HG02852 (cell line): ENCODE measurements around the gene GSTP1.
"Not testable (repeated sequence)": the region's sequence is repeated elsewhere in the genome, so short reads cannot be mapped to it uniquely, and the experiment has no call there.

ENCODE experiments used
- ATAC-seq: cut with Tn5 transposase; IDR thresholded peaks from one replicate; pipeline ENCODE4 v1.9.1; 2021; ENCODE audit warnings: mild to moderate bottlenecking, moderate library complexity; ENCODE audit not compliant: unreplicated experiment

The GSTP1 gene

DNA sequence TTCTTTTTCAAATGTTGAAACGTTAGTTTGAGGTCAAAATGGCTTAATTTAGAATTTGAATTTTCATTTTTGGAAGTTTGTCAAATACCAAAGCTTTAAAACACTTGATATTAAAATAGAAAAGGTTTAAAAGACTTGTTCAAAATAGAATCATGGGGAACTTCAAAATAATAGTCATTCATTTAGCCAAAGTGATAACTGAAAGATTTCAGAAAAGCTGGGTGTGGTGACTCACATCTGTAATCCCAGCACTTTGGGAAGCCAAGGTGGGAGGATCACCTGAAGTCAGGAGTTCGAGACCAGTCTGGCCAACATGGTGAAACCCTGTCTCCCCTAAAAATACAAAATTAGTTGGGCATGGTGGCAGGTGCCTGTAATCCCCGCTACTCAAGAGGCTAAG is 10.9 kb downstream of the GSTP1 start:
- ATAC-seq, result no peak

DNA sequence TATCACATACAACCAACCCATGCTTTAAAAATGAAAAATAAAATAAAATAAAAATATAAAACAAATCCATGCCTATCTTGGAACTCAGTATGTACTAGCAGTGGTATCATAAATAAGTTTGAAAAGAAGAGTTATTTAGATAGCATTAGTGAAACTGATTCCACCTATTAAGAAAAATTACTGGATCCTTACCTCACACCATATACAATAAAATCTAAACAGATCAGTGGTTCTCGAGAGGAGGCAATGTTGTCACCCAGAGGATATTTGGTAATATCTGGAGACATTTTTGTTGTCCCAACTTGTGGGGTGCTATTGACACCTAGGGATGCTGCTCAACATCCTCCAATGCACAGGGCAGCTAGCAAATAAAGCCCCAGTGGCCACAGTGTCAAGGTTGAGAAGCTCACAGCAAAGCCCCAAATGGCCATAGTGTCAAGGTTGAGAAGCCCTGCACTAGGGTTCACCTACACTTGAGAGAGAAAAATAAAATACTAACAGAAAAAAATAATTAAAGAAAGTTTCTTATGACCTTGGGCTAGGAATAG is 13.2 kb downstream of the GSTP1 start:
- ATAC-seq, result no peak

DNA sequence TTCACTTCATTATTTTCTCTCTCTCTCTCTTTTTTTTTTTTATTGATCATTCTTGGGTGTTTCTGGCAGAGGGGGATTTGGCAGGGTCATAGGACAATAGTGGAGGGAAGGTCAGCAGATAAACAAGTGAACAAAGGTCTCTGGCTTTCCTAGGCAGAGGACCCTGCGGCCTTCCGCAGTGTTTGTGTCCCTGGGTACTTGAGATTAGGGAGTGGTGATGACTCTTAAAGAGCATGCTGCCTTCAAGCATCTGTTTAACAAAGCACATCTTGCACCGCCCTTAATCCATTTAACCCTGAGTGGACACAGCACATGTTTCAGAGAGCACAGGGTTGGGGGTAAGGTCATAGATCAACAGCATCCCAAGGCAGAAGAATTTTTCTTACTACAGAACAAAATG is 13.8 kb downstream of the GSTP1 start:
- not testable (repeated sequence) for ATAC-seq

DNA sequence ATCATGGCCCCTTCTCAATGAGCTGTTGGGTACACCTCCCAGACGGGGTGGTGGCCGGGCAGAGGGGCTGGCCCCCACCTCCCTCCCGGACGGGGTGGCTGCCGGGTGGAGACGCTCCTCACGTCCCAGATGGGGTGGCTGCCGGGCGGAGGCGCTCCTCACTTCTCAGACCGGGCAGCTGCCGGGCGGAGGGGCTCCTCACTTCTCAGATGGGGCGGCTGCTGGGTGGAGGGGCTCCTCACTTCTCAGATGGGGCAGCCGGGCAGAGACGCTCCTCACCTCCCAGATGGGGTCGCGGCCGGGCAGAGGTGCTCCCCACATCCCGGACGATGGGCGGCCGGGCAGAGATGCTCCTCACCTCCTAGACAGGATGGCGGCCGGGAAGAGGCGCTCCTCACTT is 14.4 kb downstream of the GSTP1 start:
- ATAC-seq, result not testable (repeated sequence)

DNA sequence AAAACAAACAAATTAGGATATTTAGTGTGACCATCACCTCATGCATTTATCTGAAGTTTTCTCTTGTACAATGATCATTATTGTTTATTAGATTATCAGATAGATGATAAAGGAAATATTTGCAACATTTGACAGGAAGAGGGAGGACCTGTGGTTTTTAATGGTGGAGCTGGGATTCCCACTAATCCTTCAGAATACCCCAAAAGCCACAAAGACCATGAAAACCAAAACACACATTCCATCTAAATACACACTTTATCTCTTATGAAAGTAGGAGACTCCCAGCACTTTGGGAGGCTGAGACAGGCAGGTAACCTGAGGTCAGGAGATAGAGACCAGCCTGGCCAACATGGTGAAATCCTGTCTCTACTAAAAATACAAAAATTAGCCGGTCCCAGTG is 15.5 kb downstream of the GSTP1 start:
- ATAC-seq, result no peak

DNA sequence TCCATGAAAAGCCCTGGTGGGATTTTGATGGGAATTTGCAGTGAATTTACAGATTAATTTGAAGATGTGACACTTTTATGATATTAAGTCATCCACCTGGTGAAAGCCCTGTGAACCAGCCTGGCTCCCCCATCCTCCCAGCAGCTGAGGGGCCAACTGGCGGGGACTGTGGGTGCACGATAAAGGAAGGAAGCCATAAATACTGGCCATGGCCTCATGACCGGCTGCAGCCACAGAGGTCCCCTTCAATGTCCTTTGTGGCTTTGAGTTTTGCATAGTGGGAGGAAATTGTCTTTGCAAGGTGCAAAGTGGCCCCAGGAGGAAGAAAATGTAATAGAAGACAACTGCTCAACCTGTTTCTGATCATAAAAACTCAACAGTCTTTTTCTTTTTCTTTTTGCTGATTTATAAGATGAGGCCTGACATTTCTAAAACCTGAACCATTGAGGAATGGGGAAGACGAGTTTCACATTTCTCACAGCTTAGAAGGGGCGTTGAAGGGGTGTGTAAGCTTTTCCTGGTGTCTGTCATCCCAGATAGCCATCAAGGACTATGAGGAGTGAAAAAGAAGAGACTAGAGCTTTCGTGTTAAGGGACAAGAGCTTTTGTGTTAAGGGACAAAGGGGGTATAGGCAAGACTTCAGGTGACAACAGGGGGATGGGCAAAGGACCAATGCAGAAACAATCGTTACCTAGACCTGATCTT is 16.9 kb downstream of the GSTP1 start:
- ATAC-seq, result no peak

DNA sequence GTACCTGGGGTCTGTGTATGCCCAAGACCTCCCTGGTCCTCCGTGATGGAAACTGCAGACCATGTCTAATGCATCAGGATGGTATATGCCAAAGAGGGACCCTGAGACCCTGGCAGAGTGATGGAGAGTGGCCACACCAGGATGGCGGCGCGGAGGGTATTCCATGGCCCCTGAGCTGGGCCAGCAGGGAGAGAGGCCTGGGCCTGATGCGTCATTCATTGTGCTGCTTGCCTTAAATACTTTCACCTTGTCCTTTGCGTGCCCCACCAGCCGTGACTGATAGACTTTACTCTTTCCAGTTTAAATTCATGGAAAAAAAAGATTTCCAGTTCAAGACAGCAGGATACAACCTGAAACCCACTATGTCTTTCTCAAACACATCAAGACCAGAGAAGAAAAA is 17.5 kb downstream of the GSTP1 start:
- no peak for ATAC-seq

DNA sequence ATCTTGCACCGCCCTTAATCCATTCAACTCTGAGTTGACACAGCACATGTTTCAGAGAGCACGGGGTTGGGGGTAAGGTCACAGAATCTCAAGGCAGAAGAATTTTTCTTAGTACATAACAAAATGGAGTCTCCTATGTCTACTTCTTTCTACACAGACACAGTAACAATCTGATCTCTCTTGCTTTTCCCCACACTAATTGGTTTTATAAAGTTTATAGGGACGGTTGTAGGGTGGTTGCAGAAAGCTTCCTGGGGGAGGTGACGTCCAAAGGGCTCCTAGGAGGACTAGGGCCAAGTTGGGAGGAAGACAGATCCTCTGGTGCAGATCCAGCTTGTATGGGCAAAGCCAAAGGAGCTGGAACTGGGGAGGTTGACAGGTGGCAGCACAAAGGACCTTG is 20.5 kb downstream of the GSTP1 start:
- not testable (repeated sequence) for ATAC-seq

DNA sequence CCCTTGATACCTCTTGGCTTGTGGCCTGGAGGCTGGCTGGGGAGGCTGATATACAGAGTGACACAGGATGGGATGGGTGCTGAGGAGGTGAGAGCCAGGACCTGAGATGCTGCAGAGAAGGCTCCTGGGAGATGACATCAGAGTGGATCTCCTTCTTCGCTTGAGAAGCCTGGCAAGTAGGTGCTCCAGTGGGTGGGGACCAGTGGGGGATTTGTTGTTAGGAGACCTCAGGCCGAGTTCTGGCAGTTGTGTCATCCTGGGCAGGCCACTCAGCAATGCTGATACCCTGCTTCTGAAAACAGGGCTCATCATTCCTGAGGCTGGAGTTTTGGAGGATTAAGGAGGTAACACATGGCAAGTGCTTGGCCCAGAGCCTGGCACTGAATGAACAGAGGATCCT is 21.2 kb downstream of the GSTP1 start:
- ATAC-seq, result no peak

DNA sequence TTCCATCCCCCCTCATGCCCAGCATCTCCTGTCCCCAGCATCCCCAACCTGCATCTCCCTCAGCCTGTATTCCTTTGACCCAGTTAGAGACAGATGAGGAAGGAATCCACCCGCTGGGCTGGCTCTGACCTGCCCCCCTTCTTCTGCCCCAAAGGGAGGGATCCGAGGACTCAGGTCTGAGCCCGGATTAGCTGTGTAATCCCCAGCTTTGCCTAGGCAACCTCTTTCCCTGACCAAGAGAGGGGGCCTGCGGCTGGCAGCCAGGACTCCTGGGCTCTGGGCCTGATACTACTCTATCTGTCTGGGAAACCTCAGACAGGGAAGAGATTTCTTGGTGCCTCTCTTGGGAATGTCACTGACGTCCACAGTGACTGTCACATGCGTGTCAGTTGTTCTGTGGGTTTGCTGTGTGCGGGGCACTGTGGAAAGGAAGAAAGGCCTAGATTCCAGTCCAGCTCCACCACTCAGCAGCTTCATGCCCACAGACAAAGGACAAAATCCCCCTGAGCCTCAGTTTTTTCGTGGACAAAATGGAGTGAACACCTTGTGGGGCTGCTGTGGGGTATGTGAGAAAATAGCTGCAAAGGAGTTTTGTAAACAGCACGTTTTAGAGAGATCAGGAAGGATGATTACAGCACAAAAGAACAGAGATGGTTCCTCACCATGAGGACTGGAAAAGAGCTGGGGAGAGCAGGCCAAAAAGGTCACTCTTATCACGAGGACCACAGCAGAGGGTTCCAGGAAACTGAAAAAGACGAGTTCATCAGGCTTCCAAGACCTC is 21.8 kb downstream of the GSTP1 start:
- no peak for ATAC-seq

DNA sequence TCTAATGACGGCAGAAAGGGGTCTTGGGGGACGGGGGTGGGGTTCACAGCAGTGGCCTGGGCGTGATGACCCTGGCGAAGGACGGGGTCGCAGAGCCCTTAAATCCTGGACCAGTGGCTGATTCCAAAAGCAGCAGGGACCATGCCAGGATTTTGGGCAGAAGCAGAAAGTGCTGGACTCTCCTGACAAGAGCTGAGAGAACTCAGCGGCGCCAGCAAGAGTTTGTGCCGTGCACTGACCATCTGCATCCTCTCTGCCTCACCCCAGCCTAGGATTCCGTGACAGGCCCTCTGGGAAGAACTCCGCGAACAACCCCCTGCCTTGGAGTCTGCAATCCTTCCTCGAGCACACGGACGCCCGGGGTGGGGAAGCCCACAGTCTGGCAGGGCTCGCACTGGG is 22.5 kb downstream of the GSTP1 start:
- ATAC-seq, result no peak

DNA sequence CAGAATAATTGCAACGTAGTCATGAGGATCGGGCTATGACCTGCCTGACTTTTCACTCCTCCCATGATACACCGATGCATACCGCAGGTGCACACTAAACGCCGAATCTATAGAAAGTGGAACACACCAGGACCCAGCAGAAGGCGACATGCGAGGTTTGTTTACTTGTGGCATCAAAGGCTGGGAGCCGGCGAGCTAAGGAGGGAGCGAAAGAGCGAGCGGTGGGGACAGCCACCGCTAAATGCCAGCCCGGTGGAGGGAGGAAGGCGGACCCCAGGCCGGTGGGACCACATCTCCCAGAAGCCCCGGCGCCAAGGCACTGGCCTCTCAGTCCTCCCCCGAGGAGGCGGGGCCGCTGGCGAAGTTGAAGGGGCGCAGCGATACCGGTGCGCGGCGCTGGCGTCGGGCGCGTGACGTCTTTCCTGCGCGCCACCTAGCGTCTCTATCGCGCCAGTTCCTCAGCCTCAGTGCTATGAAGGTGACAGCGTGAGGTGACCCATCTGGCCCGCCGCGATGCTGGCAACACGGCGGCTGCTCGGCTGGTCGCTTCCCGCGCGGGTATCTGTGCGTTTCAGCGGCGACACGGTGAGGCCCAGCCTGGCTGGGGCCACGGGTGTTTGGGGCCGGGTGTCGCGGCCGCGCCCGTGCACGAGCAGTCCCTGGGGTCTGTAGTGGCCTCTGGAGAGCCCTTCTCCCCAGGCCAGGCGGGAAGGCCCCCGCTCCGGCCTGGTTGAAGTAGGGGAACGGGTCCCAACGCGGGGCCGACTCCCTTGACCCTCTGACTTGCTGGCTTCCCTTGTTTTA is 23.1 kb downstream of the GSTP1 start, which contains the start of gene NDUFV1:
Gene NDUFV1, plus strand, starts transcription at position 445 of the 804 bp plus-strand sequence. Its CDS starts 69 bp downstream, at position 514.
- peak; percentile 92 for ATAC-seq

DNA sequence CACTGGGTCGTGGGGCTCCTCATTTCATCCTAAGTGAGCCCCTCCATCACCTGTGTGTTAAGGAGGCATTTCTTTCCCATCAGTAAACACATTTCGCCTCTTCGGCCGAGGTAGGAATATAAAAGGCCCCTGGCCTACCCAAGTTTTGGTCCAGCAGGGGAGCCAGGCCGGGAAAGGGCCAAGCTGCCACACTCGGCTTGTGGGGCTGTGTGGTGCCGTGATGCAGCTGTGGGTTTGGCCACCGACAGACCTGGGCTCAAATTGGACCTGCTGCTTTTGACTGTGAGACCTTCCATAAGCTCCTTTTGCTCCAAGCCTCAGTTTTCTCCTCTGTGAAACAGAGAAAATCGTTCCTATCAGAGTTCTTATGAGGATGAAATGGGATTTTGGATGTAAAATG is 23.9 kb downstream of the GSTP1 start:
- no peak for ATAC-seq

DNA sequence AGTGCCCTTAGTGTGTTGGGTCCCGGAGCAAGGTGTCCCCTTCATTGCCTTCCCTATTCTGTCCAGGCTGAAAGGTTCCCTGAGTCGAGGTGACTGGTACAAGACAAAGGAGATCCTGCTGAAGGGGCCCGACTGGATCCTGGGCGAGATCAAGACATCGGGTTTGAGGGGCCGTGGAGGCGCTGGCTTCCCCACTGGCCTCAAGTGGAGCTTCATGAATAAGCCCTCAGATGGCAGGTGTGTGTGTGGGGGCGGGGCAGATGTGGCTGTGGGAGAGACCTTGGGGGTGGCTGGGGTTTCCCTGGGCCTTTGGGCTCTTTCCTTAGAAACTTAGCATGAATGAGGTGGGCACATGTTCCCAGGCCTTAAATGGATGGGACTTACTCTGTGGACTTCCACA is 24.9 kb downstream of the GSTP1 start:
- no peak for ATAC-seq

DNA sequence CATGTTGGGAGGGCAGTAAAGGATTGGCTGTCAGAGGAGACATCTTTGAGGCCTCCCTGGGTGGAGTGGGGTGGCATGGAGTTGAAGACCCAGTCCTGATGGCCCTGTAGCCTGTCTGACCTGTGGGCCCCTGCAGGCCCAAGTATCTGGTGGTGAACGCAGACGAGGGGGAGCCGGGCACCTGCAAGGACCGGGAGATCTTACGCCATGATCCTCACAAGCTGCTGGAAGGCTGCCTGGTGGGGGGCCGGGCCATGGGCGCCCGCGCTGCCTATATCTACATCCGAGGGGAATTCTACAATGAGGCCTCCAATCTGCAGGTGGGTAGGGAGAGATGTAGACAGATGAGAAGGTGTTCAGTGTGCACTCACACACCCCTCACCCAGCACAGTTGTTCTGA is 25.7 kb downstream of the GSTP1 start:
- ATAC-seq, result no peak

DNA sequence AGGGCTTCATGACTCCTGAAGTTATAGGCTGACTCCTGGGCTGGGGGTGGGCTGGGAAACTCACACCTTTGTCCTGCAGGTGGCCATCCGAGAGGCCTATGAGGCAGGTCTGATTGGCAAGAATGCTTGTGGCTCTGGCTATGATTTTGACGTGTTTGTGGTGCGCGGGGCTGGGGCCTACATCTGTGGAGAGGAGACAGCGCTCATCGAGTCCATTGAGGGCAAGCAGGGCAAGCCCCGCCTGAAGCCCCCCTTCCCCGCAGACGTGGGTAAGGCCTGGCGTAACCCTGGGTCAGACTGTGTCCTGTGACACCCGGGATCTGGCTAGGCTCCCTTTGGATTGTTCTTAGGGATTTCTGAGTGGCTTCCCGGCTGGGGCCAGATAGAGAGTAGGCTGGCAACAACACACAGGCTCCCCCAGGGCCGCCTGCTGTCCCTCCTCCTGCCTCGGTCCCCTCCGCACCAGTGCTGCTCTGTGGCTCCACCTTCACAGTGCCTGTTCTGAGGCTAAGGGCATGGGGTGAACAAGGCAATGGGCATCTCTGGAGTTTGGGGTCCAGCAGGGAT is 26.8 kb downstream of the GSTP1 start:
- ATAC-seq, result no peak

DNA sequence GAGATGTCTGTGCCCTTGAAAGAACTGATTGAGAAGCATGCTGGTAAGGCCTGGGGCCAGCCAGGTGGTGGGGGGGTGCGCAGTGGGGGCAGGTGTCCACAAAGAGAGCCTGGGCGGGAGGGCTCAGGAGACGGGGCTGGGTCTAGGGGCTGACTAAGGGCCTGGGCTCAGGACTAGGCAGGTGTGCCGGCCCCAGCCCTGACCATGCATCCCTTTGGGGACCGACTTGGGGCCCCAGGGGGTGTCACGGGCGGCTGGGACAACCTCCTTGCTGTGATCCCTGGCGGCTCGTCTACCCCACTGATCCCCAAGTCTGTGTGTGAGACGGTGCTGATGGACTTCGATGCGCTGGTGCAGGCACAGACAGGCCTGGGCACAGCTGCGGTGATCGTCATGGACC is 27.6 kb downstream of the GSTP1 start:
- no peak for ATAC-seq

DNA sequence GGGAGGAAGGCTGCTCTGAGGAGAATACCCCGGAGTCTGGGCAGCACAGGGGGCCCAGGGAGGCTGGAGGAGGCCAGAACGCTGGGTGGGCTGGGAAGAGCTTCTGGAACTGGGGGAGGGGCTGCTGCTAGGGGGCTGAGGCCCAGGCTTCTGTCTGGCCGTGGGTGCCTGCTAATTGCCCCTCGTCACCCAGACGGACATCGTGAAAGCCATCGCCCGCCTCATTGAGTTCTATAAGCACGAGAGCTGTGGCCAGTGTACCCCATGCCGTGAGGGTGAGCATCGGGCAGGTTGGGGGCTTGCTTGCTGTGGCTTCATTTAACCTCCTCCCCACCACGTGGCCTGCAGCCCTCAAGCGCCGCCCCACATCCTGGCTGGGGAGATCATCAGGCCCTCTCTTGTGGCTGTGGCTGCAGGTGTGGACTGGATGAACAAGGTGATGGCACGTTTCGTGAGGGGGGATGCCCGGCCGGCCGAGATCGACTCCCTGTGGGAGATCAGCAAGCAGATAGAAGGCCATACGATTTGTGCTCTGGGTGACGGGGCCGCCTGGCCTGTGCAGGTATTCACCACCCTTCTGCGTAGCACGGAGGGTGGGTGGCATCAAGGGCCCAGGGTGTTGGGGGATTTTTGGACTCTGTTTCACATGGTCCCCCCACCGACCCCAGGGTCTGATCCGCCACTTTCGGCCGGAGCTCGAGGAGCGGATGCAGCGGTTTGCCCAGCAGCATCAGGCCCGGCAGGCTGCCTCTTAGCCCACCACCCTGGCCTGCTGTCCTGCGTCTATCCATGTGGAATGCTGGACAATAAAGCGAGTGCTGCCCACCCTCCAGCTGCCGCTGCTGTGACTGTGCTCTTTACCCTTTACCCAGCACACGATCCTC is 28.3 kb downstream of the GSTP1 start:
- no peak for ATAC-seq

DNA sequence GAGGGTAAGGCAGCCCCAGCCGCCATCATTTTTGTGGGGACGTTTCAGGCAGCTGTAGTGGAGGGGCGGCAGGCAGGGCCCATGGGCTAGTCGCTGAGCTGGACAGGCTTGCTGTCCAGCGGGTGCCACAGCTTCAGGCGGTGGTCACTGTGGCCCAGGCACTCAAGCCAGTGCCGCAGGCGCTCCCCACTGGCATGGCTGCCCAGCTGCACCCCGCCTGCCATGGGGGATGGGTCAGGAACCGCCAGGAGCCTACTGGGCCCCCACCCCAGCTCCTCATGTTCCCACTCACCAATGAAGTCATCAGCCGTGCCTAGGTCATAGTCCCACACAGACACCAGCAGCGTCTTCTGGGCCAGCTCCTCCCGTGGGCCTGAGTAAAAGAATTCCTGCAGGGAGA is 29.1 kb downstream of the GSTP1 start:
- ATAC-seq, result no peak
